Mononuclear cell (primary cell): ENCODE measurements around the gene VTCN1. TPM values are rescaled to one million over a fixed set of nuclear protein-coding genes. Genes with fewer than 3 reads are reported as not detected.
"Not testable (repeated sequence)": the region's sequence is repeated elsewhere in the genome, so short reads cannot be mapped to it uniquely, and the experiment has no call there.

Source experiments
- H3K27me3 ChIP-seq: 2 replicates; pipeline ENCODE4 v1.6.0; 2011; ENCODE audit warnings: low read length, control low read depth; ENCODE audit not compliant: insufficient read depth
- H3K4me1 ChIP-seq: 2 replicates; pipeline ENCODE4 v1.5.1; 2011; ENCODE audit warnings: mild to moderate bottlenecking, low read length, control low read depth; ENCODE audit not compliant: insufficient read depth
- H3K4me3 ChIP-seq: 2 replicates; pipeline ENCODE4 v1.5.1; 2011; ENCODE audit warnings: mild to moderate bottlenecking, low read length, moderate library complexity
- H3K9me3 ChIP-seq: 2 replicates; pipeline ENCODE4 v1.5.1; 2011; ENCODE audit warnings: low read depth, mild to moderate bottlenecking, control low read depth, low read length
- total RNA-seq: library from RNA; depleted of rRNA; stranded (reverse); fragments of >200 nt; gene quantifications from one replicate; pipeline ENCODE4 v1.2.3, GENCODE V29; 2012

VTCN1 gene
- not detected for total RNA-seq

- Histone ChIP-seq H3K9me3 (no peaks in the 10 kb centered on the region), H3K4me3 (no peak within 1 kb of the TSS), H3K4me1 (no peaks in the 10 kb centered on the region), H3K27me3 (no peaks in the 10 kb centered on the region)
Observed at GRCh38 chr1:117210831-117211261, at the start of gene VTCN1. Gene VTCN1, minus strand, starts transcription at chr1:117210927. Its CDS starts 72 bp downstream, at chr1:117210855.

GRCh38 chr1:117258791-117259190, 48.1 kb upstream of the VTCN1 start:
- Histone ChIP-seq H3K9me3 (no peaks in the 10 kb centered on the region), H3K4me3 (no peak overlapping the region), H3K4me1 (no peaks in the 10 kb centered on the region), H3K27me3 (no peaks in the 10 kb centered on the region)

GRCh38 chr1:117258075-117258474, 47.3 kb upstream of the VTCN1 start:
- not testable (repeated sequence) for H3K4me1 ChIP-seq, H3K9me3 ChIP-seq, H3K27me3 ChIP-seq, H3K4me3 ChIP-seq

- H3K27me3 ChIP-seq = no peaks in the 10 kb centered on the region
- no peaks in the 10 kb centered on the region for H3K4me1 ChIP-seq
- H3K4me3 ChIP-seq = no peak overlapping the region
- no peaks in the 10 kb centered on the region for H3K9me3 ChIP-seq
Observed at GRCh38 chr1:117257291-117257690, 46.6 kb upstream of the VTCN1 start.

- no peaks in the 10 kb centered on the region for H3K9me3 ChIP-seq
- H3K4me1 ChIP-seq = no peaks in the 10 kb centered on the region
- no peaks in the 10 kb centered on the region for H3K27me3 ChIP-seq
- H3K4me3 ChIP-seq = no peak overlapping the region
Observed at GRCh38 chr1:117250061-117250606, 39.4 kb upstream of the VTCN1 start.

- no peak overlapping the region for H3K4me3 ChIP-seq
- peaks cover 3% of the 10 kb centered on the region for H3K27me3 ChIP-seq
- no peaks in the 10 kb centered on the region for H3K4me1 ChIP-seq
- H3K9me3 ChIP-seq = no peaks in the 10 kb centered on the region
Observed at GRCh38 chr1:117244971-117245370, 34.2 kb upstream of the VTCN1 start.

GRCh38 chr1:117244306-117244705, 33.6 kb upstream of the VTCN1 start:
- peaks cover 3% of the 10 kb centered on the region for H3K27me3 ChIP-seq
- H3K9me3 ChIP-seq = no peaks in the 10 kb centered on the region
- H3K4me1 ChIP-seq = no peaks in the 10 kb centered on the region
- H3K4me3 ChIP-seq = no peak overlapping the region

GRCh38 chr1:117241512-117241911, 30.8 kb upstream of the VTCN1 start:
- Histone ChIP-seq H3K9me3 (no peaks in the 10 kb centered on the region), H3K4me1 (no peaks in the 10 kb centered on the region), H3K4me3 (no peak overlapping the region), H3K27me3 (peaks cover 3% of the 10 kb centered on the region)

- Histone ChIP-seq H3K4me3 (no peak overlapping the region), H3K9me3 (no peaks in the 10 kb centered on the region), H3K27me3 (peaks cover 3% of the 10 kb centered on the region), H3K4me1 (no peaks in the 10 kb centered on the region)
Observed at GRCh38 chr1:117240547-117240946, 29.8 kb upstream of the VTCN1 start.

- no peaks in the 10 kb centered on the region for H3K9me3 ChIP-seq
- H3K4me3 ChIP-seq = no peak overlapping the region
- H3K4me1 ChIP-seq = no peaks in the 10 kb centered on the region
- H3K27me3 ChIP-seq = peaks cover 3% of the 10 kb centered on the region
Observed at GRCh38 chr1:117239467-117239866, 28.7 kb upstream of the VTCN1 start.

- Histone ChIP-seq H3K4me3 (no peak overlapping the region), H3K9me3 (no peaks in the 10 kb centered on the region), H3K27me3 (no peaks in the 10 kb centered on the region), H3K4me1 (no peaks in the 10 kb centered on the region)
Observed at GRCh38 chr1:117237726-117238381, 27.1 kb upstream of the VTCN1 start.

GRCh38 chr1:117235863-117236465, 25.2 kb upstream of the VTCN1 start:
- no peak overlapping the region for H3K4me3 ChIP-seq
- H3K4me1 ChIP-seq = no peaks in the 10 kb centered on the region
- H3K9me3 ChIP-seq = no peaks in the 10 kb centered on the region
- H3K27me3 ChIP-seq = no peaks in the 10 kb centered on the region

- Histone ChIP-seq H3K4me1 (no peaks in the 10 kb centered on the region), H3K27me3 (no peaks in the 10 kb centered on the region), H3K9me3 (no peaks in the 10 kb centered on the region), H3K4me3 (no peak overlapping the region)
Observed at GRCh38 chr1:117232531-117232930, 21.8 kb upstream of the VTCN1 start.

- no peak overlapping the region for H3K4me3 ChIP-seq
- H3K9me3 ChIP-seq = no peaks in the 10 kb centered on the region
- H3K4me1 ChIP-seq = no peaks in the 10 kb centered on the region
- no peaks in the 10 kb centered on the region for H3K27me3 ChIP-seq
Observed at GRCh38 chr1:117231748-117232373, 21.1 kb upstream of the VTCN1 start.

- Histone ChIP-seq H3K4me1 (no peaks in the 10 kb centered on the region), H3K9me3 (no peaks in the 10 kb centered on the region), H3K27me3 (no peaks in the 10 kb centered on the region), H3K4me3 (no peak overlapping the region)
Observed at GRCh38 chr1:117231312-117231711, 20.6 kb upstream of the VTCN1 start.
